CD4-positive, alpha-beta T cell treated with Interleukin-4 for 1 hour (primary cell): ENCODE data around the gene HOXB9.

Experiments
- DNase-seq, 2 donors: peaks; one replicate each; pipeline ENCODE4 v3.0.0-alpha.2; 2020 to 2022

The HOXB9 gene

DNA sequence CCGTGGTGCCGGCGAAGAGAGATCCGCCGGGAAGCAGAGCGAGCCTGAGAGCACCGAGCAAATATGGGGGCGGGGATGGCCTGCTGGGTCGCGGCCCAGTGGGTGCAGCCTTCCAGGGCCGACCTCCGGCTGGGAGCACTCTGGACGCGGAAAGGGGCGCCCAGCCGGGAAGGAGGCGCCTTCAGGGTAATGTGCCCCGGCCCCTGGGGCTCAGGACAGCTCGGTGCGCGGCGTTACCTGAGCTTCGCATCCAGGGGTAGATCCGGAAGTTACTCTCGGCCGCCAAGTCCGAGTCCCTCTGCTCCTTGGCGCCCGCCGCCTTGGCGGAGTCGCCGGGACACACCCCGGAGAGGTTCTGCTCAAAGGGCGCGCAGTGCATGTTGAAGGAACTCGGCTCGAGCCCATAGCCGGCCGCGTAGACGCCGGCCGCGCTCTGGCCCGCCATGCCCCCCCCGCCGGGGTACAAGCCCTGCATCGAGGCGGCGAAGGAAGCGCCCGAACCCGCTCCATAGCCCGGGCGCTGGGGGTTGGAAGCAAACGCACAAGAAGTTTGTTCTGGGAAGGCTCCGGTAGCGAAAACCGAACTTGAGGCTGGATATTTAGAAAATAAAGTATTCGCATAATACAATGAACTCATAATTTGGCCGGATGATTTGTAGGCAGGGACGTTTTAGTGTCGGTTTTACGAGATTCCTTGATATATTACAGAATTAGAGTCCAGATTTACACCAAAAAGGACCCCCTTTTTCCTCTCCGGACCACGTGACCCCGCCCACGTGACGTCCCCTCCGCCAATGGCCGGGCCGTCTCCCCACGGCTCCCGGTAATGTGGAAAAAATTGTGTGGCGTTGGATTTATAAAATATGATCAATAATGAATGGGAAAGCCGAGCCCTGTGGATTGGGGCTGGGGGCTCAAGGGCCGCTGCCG, 15.6 kb downstream of the HOXB9 start, which contains the start of gene HOXB7:
TSS of gene HOXB7 (minus strand) at position 736 of the 930 bp plus-strand sequence. CDS start at position 637, 99 bp downstream.
- peak; percentile 36 to 61 for DNase-seq

DNA sequence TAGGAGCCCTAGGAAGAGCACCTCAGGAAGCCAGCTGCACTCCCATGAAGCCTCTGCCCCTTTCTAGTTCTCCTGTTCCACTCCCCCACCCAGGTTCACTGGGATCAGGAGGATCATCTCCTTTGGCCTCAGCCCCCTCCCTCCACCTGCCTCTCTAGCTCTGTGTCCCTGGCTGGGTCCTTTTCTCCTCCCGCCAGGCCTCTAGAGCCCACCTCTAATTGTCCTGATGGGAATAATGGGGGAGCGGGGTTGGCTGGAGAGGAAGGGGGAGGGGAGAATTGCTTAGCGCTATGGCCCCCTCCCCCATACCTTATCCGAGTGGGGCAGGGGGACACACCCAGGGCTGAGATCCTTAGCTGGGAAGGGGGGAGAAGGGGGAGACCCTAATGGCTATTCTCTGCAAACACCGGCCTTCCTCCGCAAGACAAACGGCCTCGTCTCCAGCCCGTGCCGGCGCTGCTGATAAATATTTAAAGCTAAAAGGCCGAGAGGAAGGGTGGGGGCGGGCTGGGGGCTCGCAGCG, 16.3 kb downstream of the HOXB9 start:
- no peak for DNase-seq

- no peak for DNase-seq
These were observed 17.1 kb downstream of the HOXB9 start for GRCh38 chr17:48609033-48609432.

DNA sequence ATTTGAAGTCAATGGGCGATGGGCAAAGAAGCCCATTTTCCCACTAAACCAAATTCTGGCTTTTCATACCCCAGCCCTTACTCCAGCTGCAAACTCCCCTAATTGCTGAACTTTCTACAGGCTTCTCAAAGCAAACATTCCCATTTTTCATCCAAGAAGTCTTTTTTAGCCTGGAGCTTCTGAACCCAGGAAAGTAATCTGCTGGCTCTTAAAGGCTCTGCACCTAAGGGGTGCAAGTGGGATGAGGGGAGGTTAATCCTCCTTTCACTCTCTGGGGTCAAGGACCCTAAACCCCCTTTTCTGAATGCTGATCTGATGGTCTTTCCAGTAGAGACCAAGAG, 17.7 kb downstream of the HOXB9 start:
- DNase-seq, result no peak

DNA sequence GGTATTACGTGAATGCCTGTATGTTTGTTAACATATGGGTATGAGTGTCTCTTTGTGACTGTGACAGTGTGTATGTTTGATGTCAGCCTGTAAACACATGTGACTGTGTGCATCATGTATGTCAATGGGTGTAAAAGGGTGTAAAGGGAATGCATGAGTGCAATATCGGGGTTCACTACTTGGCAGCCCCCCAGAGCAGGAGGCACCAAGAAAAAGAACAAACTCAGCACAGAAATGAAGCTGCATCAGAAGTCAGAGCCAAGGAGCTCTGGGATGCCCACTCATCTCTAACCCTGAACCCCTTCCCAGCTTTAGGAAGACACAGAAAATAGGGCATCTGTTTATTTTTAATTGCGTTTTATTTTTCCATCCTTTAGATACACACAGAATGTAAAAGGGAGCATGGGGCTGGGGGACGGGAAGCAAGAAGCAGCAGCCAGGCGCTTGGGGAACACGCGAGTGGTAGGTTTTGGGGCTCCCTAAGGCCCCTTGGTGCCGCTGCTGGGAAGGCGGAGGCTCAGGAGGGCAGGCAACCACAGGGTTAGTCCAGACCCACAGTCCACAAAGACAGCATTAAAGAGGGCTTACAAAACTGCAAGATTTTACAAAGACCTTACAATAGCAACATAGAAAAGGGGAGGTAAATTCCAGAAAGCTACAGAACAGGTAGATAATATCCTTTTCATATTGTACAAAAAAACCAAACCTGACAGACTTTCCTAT, 19.1 kb downstream of the HOXB9 start:
- DNase-seq, result no peak

GRCh38 chr17:48605991-48606891, 19.9 kb downstream of the HOXB9 start:
- DNase-seq, result no peak

DNA sequence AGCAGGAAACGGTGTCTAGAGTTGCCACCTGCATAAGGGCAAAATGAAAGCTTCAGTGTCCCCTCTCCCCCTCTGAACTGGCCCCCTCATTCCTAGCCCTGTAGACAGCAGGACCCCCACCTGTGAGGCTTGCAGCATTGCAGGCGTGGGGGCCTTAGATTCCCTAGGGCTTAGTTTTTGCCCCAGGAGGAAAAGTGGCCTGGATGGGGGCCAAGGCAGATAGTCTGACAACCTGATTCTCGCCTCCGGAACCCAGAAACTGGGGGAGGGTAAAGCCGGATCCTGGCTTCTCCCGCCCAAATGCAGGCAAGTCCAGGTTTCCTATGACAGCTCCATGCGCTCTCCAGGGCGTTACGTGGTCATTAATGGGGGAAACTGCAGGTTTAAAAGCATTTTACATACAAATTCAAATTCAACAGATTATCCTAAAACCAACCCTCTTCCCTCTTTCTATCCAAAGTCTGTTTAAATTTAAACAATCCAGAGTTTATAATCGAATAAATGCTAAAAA, 20.7 kb downstream of the HOXB9 start:
- no peak for DNase-seq

GRCh38 chr17:48604770-48605329, 21.3 kb downstream of the HOXB9 start, which contains the start of gene HOXB6:
Gene HOXB6, minus strand, starts transcription at chr17:48604986. Its CDS starts 6,836 bp downstream, at chr17:48598150.
- no peak for DNase-seq

- DNase-seq, result no peak
These were observed 22.0 kb downstream of the HOXB9 start for GRCh38 chr17:48603959-48604769.

DNA sequence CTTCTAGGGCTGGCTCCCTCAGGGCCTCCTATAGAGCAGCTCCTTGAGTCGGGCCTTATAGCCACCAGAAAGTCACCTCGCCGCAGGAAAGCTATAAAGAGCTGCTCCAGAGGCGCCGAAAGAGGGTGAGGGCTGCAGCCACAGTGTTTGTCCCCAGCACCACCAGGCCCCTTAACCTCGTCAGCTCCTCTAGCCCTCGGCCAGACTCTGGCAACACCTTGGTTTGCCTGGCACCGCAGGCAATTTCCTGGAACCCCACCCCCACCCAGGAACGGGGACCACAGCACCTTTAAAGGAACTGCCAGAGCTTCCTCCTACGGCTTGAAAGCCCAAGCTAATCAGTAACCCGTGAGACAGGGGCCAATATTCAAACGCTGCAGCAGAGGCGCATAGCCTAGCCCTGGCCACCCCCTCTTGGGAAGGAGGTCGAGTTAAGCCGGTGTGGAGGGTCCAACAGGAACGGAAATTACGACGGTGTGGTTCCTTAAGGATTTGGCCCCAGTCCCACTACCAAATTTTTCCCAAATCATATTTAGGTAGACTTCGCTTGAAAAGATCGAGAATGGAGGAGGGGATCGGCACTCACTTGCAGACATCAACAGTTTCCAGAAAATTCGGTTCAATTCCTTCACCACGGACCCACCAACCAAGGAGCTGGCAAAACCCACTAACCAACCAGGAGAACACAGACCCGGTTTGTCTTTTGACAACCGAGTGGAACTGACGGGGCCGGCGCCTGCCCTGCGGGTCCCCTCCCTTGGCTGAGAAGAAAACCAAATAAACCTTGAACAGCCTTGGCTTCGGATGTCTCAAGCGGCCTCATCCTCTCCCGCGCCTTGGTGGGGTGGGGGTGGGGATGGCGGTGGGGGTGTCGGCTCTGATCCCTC, 24.4 kb downstream of the HOXB9 start:
- no peak for DNase-seq

- DNase-seq, result no peak
These were observed 25.0 kb downstream of the HOXB9 start for GRCh38 chr17:48601207-48601538.

DNA sequence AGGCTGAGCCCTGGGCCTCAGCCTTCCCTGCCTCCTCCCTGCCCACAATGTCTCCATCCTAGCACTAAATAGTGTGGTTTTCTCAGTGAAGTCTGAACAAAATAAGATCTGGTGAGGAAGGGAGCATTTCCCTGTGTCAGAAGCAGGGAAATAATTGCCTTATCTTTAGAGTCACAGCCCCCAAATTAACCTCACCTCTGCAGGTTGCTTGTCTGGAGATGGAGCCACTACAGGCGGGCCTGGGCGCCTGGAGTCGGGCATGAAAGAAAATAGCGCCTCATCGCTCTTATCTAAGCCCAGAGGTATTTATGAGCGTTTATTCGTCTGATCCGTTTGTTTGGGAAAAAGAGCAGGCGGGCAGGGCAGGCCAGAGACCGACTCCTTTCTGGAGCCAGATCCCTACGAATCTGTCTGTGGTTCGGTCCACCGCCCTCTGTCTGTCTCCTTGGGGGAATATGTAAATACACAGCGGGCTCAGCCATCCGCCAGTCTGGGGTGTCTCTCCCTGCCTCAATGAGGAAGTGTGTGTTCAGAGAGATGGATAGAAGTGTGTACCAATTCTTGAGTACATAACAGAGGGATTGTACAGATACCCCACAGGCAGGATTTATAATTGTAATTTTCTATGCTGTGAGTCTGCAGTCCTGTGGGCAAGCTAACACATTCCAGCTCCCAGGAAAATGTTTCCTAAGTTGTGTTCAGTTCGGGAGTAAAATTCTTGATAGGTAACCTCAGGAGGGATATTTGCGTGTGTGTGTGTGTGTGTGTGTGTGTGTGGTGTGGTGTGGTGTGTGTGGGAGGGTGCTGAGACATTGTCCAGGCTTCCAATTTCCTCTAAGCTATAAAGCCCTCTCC, 25.7 kb downstream of the HOXB9 start:
- DNase-seq, result no peak

GRCh38 chr17:48599354-48599753, 26.8 kb downstream of the HOXB9 start:
- DNase-seq, result no peak

GRCh38 chr17:48598736-48599135, 27.4 kb downstream of the HOXB9 start:
- no peak for DNase-seq

DNA sequence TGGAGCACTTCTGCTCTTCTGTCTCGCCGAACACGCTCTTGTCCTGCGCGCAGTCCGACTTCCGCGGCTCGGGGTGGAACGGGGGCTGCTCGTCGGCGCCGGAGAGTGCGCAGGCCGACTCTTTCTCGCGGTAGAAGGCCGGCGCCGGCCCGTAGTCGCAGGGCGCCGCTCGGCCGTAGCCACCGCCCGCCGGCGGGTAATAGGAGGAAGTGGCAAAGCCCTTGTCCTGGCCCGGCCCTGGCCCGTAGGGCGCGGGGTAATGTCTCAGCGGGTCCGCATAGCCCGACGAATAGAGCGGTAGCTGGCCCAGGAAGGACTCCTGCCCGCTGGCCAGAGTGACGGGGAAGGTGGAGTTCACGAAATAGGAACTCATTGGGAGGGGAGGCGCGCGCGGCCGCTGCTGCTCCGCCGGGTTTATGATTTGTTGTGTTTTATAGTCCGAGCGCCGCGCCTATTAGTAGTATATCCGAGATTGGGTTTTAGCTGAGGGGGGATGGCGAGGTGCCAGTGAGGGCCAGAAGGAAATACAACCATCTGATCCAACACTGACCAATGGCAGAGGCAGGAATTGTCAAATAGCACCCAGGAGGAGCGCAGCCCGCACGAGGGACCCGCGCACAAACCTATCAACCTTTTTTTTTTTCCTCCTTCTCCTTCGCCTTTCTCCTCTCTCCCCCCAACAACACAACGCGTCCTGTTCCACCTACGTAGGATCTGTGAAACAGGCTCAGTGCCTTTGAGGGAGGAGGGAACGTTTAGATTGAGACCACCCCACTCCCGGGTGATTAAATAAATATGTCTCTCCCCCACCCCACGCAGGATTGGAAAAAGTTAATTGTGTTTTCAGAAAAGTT, 28.2 kb downstream of the HOXB9 start:
- peak; percentile 33 to 53 for DNase-seq

DNA sequence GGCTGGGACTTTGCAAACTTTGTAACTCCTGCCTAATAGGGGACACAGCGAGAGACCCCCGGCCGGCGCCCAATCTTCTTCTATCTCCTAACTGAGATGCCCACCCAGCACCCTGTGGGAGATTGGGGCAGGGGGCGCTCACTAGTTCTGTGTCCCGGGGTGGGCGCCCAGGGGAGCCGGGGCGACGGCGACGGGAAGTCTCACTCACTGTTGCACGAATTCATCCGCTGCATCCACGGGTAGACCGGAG, 28.7 kb downstream of the HOXB9 start:
- no peak for DNase-seq

DNA sequence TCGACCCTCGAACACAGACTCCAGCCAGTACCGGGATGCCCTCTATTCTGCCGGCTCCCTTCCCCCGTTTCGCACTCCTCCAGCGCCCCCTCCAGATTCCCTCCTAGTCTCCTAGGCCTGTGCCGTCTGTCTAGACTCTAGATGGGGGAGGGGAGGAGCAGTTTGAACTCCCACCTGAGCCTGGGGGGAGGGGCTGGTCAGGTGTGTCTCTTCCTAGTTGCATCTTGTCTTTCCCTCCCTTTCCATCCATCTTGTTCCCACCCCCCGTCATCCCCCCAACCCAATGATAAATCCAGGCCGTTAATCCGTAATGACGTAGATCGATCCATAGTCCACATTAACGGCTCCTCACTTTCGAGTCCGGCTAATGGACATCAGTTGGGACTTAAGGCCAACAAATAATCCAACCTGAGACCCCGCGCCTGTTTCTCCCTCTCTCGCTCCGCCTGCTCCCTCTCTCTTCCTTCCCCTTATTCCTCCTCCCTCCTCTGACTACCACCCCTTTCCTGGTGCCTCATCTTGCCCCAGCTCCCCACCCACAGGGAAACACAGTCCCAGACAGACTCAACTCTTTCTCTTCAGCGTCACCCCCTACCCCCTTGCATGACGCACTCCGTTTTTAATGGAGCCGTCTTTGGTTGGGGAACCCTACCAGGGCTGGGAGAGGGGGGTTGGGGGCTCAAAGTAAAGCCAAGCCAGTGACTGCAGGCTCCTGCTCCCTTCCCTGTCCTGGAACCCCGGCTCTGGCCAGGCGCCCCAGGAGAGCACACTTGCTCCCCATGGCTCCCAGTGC, 29.2 kb downstream of the HOXB9 start:
- no peak for DNase-seq
